ENCODE measurements around the gene FAM222A. TPM values are rescaled to one million over a fixed set of nuclear protein-coding genes. Genes with fewer than 3 reads are reported as not detected.

Gene FAM222A
- total and polyA plus RNA-seq, 2 of the 8 experiments (the other 6 are each of a cell fraction or from before 2014, with no cell fraction given): 0.94 to 1.1 TPM

DNA sequence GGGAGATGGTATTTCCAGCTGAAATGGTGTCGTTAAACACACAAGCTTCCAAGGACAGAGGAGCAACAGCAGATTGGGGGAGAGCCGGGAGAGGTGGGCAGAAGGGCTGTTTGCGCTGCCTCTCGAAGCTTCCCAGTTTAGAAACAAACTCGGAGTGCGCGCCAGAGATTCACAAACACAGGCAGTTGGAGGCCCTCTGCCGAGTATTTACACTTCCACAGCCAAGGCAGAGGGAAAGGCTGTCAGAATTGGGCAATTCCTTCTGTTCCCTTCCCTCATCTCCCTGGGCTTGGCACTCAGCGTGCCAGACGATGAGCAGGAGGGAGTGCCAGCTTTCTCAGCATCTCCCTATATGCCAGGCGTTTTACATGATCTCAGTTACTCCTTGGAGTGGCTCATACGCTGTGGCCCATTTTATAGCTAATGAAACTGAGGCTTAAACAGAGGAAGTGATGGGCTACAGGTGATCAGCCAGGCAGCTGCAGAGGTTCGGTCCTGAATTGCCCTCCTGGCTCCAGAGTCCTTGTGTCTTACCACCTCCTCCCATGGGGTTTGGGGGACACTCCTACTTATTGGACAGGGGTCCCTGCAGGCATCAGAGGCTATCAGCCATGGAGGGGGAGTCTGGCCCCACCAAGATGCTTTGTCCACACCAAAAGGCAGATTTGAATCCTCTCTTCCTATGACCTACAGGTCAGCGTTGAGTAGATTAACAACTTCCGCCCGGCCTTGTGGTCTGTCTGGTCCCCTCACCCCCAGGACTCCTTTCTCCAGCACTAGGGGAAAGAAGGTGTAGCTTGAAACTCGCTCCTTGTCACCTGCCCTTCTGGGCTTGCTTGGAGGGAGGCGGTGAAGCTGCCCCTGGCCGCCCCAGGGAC lies 3.1 kb downstream of the FAM222A start:
- H3K4ac ChIP-seq (replicated peaks; ENCODE audit: insufficient read length, low read depth, low read length): no peak overlapping the region
- no peak for TF ChIP-seq HDAC6 (IDR thresholded peaks at IDR 0.05; ENCODE audit: low read depth, low read length)
- peak overlapping the region; percentile 39; the same call in 1 of the 2 replicates for H2BK12ac ChIP-seq (ENCODE audit: low read depth, low read length)
- 89% methylated on average over 19 of the region's 19 CpGs; no CpG with 5 or more reads in 1 of the 2 experiments for WGBS, 2 experiments (ENCODE audit: extremely low coverage in 1 of 2, insufficient coverage in 1 of 2, insufficient read length in 1 of 2, insufficient replicate concordance in 2 of 2, low coverage in 1 of 2, low lambda C conversion rate in 2 of 2, missing lambda C conversion rate in 1 of 2)
- H3K4me1 ChIP-seq (replicated peaks in 1 of 4; ENCODE audit: control insufficient read depth in 3 of 4, insufficient read depth in 4 of 4, low read length in 3 of 4): peaks cover 6 to 41% (median 20%) of the 10 kb centered on the region in 4 experiments
- H3K4me2 ChIP-seq (ENCODE audit: insufficient read depth in 1 of 2, low read depth in 2 of 2, low read length in 2 of 2): no peak overlapping the region
- H3K79me1 ChIP-seq (ENCODE audit: low read depth, low read length): no peaks in the 10 kb centered on the region
- H2BK5ac ChIP-seq (ENCODE audit: low read depth, low read length): no peak overlapping the region
- H3K23ac ChIP-seq (ENCODE audit: insufficient read length): no peak overlapping the region
- H4K20me1 ChIP-seq (replicated peaks in 1 of 2; ENCODE audit: control insufficient read depth in 1 of 2, insufficient read depth in 2 of 2, low read length in 2 of 2): peaks cover 2 to 10% of the 10 kb centered on the region in 2 experiments
- peaks cover 10% of the 10 kb centered on the region; the same call in 1 of the 2 replicates for H3K23me2 ChIP-seq (ENCODE audit: low read depth, low read length)
- FAIRE-seq (no peak), DNase-seq (ENCODE audit: low read depth in 1 of 2, low spot score in 2 of 2) (no peak)
- no peak overlapping the region for H3K14ac ChIP-seq (ENCODE audit: insufficient read length)
- no peak overlapping the region for H4K5ac ChIP-seq (ENCODE audit: insufficient read length, low read depth, low read length)
- H3K9me3 ChIP-seq (ENCODE audit: insufficient read depth in 2 of 2, low read depth in 1 of 2, low read length in 1 of 2): no peaks in the 10 kb centered on the region
- no peak overlapping the region for H2BK120ac ChIP-seq (replicated peaks; ENCODE audit: low read depth, low read length)
- H2BK20ac ChIP-seq (ENCODE audit: low read length): no peak overlapping the region
- no peaks in the 10 kb centered on the region for H3K36me3 ChIP-seq (ENCODE audit: control insufficient read depth in 2 of 4, insufficient read depth in 4 of 4, low read length in 3 of 4)
- H4K8ac ChIP-seq (ENCODE audit: extremely low read depth, insufficient read depth, low read length): no peak overlapping the region
- POLR2A ChIA-PET (ENCODE audit: partially characterized antibody): interaction anchor here (1.1 to 1.9 kb wide), 2 partner anchors 9 to 19 kb away, joined by 3 to 6 read pairs; no protein-coding TSS in a partner anchor
- H2AK5ac ChIP-seq (ENCODE audit: low read depth, low read length): 0 out of 2 replicates have a peak overlapping the region, but pooled peaks have one; percentile 39
- H2AFZ ChIP-seq (ENCODE audit: low read length): no peak overlapping the region
- peak overlapping the region; percentile 98 for H2BK15ac ChIP-seq (ENCODE audit: low read length)
- H3K27ac ChIP-seq (ENCODE audit: low read depth, low read length): no peak overlapping the region
- H4K91ac ChIP-seq (replicated peaks; ENCODE audit: insufficient read length, low read length): no peak overlapping the region
- H3K56ac ChIP-seq (replicated peaks; ENCODE audit: insufficient read length, low read depth, low read length): no peak overlapping the region
- CTCF ChIA-PET (ENCODE audit: partially characterized antibody): interaction anchor here (0.6 to 7.4 kb wide), 10 partner anchors 10 to 129 kb away, joined by 3 to 64 read pairs (median 4); no protein-coding TSS in a partner anchor
- H3K79me2 ChIP-seq (ENCODE audit: control insufficient read depth in 1 of 2, insufficient read depth in 2 of 2, low read length in 2 of 2): no peaks in the 10 kb centered on the region
- no peak overlapping the region for H3K4me3 ChIP-seq (ENCODE audit: extremely low read depth in 1 of 4, insufficient read depth in 2 of 4, low read depth in 3 of 4, low read length in 4 of 4)
- no peak overlapping the region for H3K18ac ChIP-seq (ENCODE audit: extremely low read depth, low read length)
- H3K27me3 ChIP-seq (replicated peaks in 1 of 4; ENCODE audit: control insufficient read depth in 3 of 4, extremely low read depth in 1 of 4, insufficient read depth in 3 of 4, low read length in 3 of 4): peaks cover 4 to 50% (median 45%) of the 10 kb centered on the region in 4 experiments
- no peak overlapping the region; a peak in 1 of 7 replicates for H3K9ac ChIP-seq (replicated peaks in 1 of 4; ENCODE audit: extremely low read depth in 1 of 4, low read depth in 3 of 4, low read length in 3 of 4)
